Posterior cingulate gyrus (tissue), 11 donors: ENCODE data around the gene OR52B6.
"Not testable (repeated sequence)": the region's sequence is repeated elsewhere in the genome, so short reads cannot be mapped to it uniquely, and the experiment has no call there.

ENCODE experiments used
- DNase-seq, 10 donors: peaks; one replicate each; pipeline versions ENCODE4 v3.0.0 to v3.0.0-alpha.2; 2020 to 2021; ENCODE audit warnings: mixed read lengths in 3 of 10
- intact Hi-C: fragments of 100-400 bp; cut with DNase I; formaldehyde crosslinking; loops from one replicate; pipeline ENCODE4 v1.15.1; 2023

Gene OR52B6

DNA sequence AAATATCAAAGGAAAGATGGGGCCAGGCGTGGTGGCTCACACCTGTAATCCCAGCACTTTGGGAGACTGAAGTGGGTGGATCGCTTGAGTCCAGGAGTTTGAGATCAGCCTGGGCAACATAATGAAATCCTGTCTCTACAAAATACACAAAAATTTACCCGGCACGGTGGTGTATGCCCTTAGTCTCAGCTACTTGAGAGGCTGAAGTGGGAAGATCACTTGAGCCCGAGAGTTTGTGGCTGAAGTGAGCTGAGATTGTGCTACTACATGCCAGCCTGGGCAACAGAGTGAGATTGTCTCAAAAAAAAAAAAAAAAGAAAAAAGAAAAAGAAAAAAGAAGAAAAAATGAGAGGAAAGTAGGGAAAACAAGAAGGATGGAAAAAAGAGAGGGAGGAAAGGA is 11.9 kb downstream of the OR52B6 start:
- intact Hi-C loops = no loop called here
- no peak for DNase-seq

GRCh38 chr11:5593146-5593545 is 12.5 kb downstream of the OR52B6 start:
- no peak for DNase-seq
- intact Hi-C loops = no loop called here

- DNase-seq = peak in 2 of 10 donors; percentile 26 to 69
- intact Hi-C loops = no loop called here
These were observed 16.0 kb downstream of the OR52B6 start, which contains the start of gene TRIM6 for GRCh38 chr11:5596607-5597201. TSS of gene TRIM6 (plus strand) at chr11:5596637. CDS start at chr11:5596898, 261 bp downstream.

DNA sequence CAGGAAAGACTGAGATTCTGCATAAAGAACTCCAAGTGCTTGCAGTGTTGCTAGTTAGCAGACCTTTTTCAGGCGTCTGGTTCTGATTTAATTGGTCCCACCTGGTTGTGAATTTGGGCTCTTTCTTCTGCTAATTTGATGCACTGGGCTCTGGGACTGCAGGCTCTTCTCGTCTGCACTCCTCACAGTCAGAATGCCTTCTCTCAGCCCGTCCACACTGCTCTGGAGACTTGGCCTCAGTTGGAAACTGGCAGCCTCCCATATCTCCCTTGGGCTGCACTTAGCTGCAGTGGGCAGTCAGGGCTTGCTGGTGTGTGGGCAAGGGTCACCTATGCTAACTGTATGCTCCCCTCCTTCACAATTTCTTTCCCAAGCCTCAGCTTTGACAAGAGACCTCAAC is 17.3 kb downstream of the OR52B6 start:
- no peak for DNase-seq
- intact Hi-C loops = no loop called here

GRCh38 chr11:5600374-5600851 is 19.7 kb downstream of the OR52B6 start:
- intact Hi-C loops = no loop called here
- DNase-seq = peak in 2 of 10 donors; percentile 10 to 33

GRCh38 chr11:5602791-5603190 is 22.1 kb downstream of the OR52B6 start:
- DNase-seq, intact Hi-C loops: not testable (repeated sequence)

DNA sequence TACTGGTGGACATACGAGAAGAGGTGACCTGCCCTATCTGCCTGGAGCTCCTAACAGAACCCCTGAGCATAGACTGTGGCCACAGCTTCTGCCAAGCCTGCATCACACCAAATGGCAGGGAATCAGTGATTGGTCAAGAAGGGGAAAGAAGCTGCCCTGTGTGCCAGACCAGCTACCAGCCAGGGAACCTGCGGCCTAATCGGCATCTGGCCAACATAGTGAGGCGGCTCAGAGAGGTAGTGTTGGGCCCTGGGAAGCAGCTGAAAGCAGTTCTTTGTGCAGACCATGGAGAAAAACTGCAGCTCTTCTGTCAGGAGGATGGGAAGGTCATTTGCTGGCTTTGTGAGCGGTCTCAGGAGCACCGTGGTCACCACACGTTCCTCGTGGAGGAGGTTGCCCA is 22.6 kb downstream of the OR52B6 start:
- no peak for DNase-seq
- intact Hi-C loops = no loop called here

- no peak for DNase-seq
- intact Hi-C loops = no loop called here
These were observed 24.2 kb downstream of the OR52B6 start for GRCh38 chr11:5604896-5605295.

DNA sequence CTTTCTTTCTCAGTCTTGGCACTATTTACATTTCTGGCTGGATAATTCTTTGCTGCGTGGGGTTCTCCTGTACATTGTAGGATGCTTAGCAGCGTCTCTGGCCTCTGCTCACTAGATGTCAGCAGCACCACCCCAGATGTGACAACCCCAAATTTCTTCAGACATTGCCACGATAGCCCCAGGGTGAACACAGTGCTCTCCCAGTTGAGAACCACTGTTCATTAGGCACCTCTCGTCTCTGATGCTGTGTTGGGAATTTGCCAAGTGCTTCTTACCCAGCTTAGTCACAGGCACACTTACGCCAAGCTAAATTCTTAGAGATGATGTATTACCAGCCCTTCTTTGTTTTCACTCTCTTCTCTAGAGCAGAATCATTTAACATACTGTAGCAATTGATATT is 25.2 kb downstream of the OR52B6 start:
- DNase-seq = no peak
- intact Hi-C loops = no loop called here

DNA sequence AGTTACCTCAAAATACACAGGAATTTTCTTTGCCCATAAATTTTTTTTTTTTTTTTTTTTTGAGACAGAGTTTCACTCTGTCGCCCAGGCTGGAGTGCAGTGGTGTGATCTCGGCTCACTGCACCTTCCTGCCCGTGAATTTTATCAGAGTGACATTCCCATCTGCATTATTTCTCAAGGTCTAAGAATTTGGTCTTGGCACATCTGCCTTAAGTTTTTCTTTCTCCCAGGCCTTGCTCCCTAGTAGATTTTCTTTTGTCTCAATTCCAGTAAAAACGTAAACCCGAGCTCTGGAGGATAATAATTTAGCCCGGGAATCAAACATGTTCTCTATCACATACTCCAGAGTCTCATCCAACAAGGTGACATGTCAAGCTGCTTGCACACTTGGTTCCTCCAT is 28.1 kb downstream of the OR52B6 start:
- intact Hi-C loops = no loop called here
- no peak for DNase-seq

GRCh38 chr11:5610446-5610845 is 29.8 kb downstream of the OR52B6 start:
- intact Hi-C loops = no loop called here
- DNase-seq = no peak

GRCh38 chr11:5611627-5612026 is 30.9 kb downstream of the OR52B6 start:
- DNase-seq = peak in 1 of 10 donors; percentile 47
- intact Hi-C loops = no loop called here

GRCh38 chr11:5618807-5619206 is 38.1 kb downstream of the OR52B6 start:
- DNase-seq = no peak
- intact Hi-C loops = no loop called here

DNA sequence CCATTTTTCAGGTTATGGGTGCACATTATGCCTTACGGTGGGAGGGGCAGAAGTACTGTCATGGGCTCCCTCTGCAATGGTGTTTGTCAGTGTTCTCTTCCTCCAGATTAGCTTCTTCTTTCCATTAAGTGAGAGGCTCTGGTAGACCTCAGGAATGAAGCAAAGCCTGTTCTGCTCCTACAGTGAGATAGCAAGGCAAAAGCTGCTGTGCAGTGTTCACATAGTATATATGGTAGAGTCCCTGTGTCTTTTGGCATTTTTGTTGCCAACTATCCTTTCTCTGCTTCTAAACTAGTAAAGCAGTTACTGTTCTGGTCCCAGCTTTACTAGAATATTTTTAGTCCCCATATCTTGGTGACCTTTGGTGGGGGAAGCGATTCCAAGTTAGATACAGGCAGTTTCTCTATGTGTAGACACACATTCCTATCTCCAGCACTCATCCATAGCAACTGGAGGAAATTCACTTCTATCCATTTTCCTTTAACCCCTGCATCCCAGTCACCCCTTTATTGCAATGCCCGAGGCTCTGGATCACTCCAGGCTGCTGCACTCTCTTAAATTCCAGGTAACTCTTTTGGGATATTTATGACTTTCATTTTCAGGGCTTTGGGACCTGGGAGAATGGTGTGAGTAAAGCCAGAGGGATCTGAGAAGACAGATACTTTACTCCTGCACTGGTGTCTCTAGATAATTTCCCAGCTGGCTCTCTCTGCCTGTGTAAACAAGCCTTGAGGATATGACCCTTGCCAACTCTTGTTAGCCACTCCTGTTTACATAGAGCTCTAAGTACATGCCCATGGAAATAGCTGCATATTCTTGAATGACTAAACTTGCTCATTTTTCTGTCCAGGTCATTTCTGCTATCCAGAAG is 40.2 kb downstream of the OR52B6 start:
- intact Hi-C loops = no loop called here
- no peak for DNase-seq

GRCh38 chr11:5621580-5621979 is 40.9 kb downstream of the OR52B6 start:
- DNase-seq = no peak
- intact Hi-C loops = no loop called here

- DNase-seq = no peak
- intact Hi-C loops = no loop called here
These were observed 42.1 kb downstream of the OR52B6 start for GRCh38 chr11:5622802-5623201.

DNA sequence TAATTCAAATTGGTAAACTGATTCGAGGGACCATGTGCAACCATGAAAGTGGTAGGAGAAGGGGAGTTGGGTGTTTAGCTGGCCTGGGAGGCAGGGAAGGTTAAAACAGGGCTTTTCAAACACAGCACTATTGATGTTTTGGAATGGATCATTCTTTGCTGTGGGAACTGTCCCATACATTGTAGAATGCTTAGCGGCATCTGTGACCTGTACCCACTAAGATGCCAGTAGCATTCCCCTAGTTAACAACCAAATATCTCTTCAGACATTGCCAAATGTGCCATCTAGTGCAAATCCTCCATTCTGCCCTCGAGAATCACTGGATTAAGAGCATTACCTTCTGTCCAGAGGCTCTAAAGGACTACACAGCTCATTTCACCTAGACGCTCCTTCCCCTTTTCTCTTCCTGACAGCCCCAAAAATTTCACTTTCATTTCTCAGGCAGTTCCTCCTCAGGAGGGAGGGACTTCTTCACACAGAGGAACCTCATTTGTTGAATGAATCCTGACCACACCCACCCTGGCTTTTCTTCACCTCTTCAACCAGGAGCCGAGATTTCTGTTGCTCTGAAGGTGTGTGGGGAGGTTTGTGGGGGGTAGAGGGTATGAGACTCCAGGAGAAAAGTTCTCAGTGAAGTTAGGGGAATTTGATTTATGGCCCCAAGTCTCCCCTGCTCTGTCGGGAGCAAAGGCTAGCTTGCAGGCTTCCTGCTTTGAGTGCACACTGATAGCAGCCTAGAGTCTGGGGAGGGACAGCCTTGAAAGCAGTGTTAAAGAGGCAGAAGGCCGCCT is 44.0 kb downstream of the OR52B6 start, which contains the start of gene TRIM34:
TSS of gene TRIM34 (plus strand) at position 513 of the 791 bp plus-strand sequence. CDS start 7,331 bp downstream, outside the sequence.
- no peak for DNase-seq
- intact Hi-C loops = no loop called here

DNA sequence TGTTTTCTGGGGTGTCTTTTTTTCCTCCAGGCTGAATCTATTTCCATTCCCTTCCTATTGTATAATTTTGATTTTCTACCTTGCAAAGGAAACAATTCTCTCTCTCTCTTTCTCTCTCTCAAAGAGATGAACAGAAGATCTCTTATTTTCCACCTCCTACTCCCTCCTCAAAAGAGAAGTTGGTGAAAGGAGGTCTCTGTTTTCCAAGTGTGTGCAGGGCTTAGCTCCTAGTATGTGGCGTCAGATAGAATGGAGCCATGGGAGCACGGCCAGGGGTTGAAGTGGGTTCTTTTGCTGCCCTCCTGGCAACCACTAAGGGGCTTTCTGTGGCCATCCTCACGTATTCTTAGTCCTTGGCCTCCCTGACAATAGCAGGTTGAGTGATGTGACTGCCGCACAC is 44.6 kb downstream of the OR52B6 start:
- no peak for DNase-seq
- intact Hi-C loops = no loop called here

GRCh38 chr11:5626196-5626595 is 45.5 kb downstream of the OR52B6 start:
- intact Hi-C loops = no loop called here

GRCh38 chr11:5631417-5631816 is 50.7 kb downstream of the OR52B6 start:
- intact Hi-C loops = no loop called here
- DNase-seq = no peak

More at GRCh38 chr11:5626196-5626595, 45.5 kb downstream of the OR52B6 start:
- DNase-seq = no peak
